Measurements from ENCODE around the gene IL10RB. TPM values are rescaled to one million over a fixed set of nuclear protein-coding genes. Genes with fewer than 3 reads are reported as not detected.

IL10RB gene
- total RNA-seq, 1 donor from 2014 or later = 35.7 TPM

DNA sequence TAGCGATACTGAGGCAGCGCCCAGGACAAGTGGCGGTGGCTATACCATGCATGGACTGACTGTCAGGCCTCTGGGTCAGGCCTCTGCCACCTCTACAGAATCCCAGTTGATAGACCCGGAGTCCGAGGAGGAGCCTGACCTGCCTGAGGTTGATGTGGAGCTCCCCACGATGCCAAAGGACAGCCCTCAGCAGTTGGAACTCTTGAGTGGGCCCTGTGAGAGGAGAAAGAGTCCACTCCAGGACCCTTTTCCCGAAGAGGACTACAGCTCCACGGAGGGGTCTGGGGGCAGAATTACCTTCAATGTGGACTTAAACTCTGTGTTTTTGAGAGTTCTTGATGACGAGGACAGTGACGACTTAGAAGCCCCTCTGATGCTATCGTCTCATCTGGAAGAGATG, 3.2 kb upstream of the IL10RB start:
- intact Hi-C loops (cut with micrococcal nuclease) = loop anchor here (10.0 kb wide), 1 partner anchor 648 kb away; the partner anchor contains the start of gene CFAP298

DNA sequence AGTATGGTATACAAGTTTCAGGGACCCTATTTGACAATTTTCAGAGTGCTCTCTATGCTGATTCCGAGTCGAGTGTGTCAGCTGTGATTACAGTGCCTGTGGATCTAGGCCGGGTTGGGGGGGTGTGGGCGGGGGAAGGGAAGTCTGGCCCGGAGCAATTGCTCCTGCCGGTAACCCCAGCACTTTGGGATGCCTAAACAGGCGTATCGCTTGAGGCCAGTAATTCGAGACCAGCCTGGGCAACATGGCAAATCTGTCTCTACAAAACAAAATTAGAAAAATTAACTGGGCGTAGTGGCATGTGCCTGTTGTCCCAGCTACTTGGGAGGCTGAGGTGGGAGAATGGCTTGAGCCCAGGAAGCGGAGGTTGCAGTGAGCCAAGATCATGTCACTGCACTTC, 1.6 kb upstream of the IL10RB start:
- intact Hi-C loops (cut with micrococcal nuclease) = loop anchor here (10.0 kb wide), 1 partner anchor 650 kb away; the partner anchor contains the start of gene CFAP298

- intact Hi-C loops (cut with micrococcal nuclease) = loop anchor here (1.0 to 10.0 kb wide), 9 partner anchors 27 to 651 kb away; partner anchors contain the start of genes CFAP298, DONSON, IFNAR1 and SYNJ1
Observed at GRCh38 chr21:33265664-33266049, 510 bp upstream of the IL10RB start.

DNA sequence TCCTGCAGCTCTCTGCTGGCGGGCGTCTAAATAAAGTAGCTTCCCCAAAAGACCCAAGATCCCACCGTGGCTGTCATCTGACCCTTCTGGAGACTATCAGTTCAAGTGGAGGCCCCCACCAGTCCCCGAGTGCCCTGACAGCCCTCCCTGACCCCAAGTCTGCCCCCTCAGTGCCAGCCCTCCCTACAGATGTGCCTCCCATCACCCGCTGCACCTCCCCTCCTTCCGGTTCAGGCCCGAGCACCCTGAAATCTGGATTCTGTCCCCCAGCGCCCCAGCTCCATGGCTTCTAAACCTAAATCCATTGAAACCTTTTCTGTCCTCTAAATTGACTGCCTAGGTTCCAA, 595 bp downstream of the IL10RB start:
- intact Hi-C loops (cut with micrococcal nuclease) = loop anchor here (1.0 to 10.0 kb wide), 9 partner anchors 28 to 652 kb away; partner anchors contain the start of genes CFAP298, DONSON, IFNAR1 and SYNJ1

DNA sequence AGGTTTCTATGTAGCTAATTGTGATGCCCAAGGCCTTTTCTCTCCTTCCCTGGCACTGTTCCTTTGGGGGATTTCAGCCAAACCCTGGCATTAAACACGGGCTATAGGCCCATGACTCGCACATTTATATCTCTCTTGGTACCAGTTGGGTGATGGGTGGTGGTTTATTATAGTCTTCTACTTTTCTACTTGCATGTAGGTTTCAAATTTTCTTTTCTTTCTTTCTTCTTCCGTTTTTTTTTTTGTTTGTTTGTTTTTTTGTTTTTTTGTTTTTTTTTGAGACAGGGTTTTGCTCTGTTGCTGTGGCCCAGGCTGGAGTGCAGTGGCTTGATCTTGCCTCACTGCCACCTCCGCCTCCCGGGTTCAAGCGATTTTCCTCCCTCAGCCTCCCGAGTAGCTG, 1.1 kb downstream of the IL10RB start:
- intact Hi-C loops (cut with micrococcal nuclease) = loop anchor here (2.0 to 10.0 kb wide), 5 partner anchors 28 to 652 kb away; partner anchors contain the start of genes CFAP298, DONSON and SYNJ1

GRCh38 chr21:33268393-33268736, 2.2 kb downstream of the IL10RB start:
- intact Hi-C loops (cut with micrococcal nuclease) = loop anchor here (5.0 to 10.0 kb wide), 3 partner anchors 179 to 654 kb away; partner anchors contain the start of genes CFAP298 and SYNJ1

DNA sequence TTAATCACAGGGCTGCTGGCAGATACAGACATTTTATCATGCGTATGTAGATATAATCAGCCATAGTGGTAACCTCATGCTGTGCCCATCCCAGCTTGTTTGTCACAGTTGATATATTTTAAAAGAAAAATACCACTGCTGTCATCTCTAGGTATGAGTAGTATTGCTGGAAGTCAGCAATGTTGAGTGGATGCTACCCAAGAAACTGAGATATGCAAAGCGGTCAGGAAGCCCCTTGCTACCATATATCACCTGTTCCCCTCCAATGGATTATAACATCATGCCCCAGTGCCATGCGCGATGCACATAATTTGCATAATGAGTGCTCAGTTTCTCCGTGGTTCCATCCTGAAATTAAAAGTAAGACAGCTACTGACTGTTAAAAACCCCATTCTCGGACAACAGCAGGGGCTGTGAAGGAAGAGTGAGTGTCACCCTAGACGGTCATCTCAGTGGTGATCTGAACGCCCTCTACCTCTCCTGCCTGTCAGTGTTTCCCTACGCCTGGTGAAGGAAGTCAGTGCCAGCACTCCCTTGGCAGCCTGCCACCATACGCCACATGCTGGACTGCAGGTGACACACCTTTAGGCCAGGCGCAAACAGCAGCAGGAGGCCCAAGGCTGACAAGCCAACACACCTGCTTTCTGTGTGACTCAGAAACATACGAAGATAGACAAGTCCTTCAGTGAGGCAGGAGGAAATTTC, 2.7 kb downstream of the IL10RB start:
- intact Hi-C loops (cut with micrococcal nuclease) = loop anchor here (5.0 to 10.0 kb wide), 3 partner anchors 178 to 654 kb away; partner anchors contain the start of genes CFAP298 and SYNJ1

GRCh38 chr21:33270986-33271385, 4.8 kb downstream of the IL10RB start:
- intact Hi-C loops (cut with micrococcal nuclease) = no loop called here

DNA sequence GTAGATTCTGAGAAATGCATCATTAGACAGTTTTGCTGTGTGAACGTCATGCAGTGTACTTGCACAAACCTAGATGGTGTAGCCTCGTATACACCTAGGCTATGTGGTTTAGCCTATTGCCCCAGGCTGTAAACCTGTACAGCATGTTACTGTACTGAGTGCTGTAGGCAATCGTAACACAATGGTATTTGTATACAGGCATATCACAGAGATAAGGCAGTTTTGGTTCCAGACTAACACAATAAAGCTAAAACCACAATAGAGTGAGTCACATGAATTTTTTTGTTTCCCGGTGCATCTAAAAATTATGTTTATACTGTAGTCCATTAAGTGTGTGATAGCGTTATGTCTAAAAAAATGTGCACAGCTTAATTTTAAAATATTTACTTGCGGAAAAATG, 6.9 kb downstream of the IL10RB start:
- intact Hi-C loops (cut with micrococcal nuclease) = no loop called here

DNA sequence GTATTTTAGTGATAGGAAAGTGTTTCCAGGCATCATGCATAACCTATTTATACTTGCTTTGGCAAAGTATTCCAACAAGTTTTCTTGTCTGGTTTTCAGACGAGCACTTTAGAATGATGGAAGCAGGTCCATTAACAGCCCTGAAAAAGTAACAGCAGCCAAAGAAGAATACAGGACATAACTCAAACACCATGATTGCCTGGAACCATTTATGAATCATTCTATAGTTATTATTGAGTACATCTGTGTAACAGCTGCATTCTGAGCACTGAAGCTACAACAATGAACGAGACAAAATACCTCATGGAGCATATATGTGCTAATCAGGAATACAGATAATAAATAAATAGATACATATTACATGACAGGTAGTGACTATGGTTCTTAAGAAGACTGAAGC, 12.6 kb downstream of the IL10RB start:
- intact Hi-C loops (cut with micrococcal nuclease) = no loop called here

DNA sequence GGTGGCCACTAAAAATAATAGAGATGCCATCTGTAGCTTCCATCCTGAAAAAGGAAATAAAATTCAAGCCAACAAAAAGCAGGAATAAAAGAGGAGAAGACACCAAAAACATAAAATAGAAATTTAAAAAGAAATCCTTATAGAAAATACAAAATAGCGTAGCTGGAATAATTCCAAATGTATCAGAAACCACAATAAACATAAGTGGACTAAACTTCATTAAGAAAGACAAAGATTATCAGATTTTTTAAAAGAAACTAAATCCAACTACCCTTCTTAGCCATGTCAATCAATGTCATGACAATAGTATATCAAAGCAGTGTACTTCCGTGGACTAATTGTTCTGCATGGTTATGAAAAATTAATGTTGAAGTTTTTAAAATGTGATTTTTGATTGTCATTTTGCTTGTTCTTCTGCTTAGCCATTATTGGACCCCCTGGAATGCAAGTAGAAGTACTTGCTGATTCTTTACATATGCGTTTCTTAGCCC, 13.2 kb downstream of the IL10RB start:
- intact Hi-C loops (cut with micrococcal nuclease) = no loop called here

GRCh38 chr21:33281096-33281652, 15.0 kb downstream of the IL10RB start:
- intact Hi-C loops (cut with micrococcal nuclease) = no loop called here

DNA sequence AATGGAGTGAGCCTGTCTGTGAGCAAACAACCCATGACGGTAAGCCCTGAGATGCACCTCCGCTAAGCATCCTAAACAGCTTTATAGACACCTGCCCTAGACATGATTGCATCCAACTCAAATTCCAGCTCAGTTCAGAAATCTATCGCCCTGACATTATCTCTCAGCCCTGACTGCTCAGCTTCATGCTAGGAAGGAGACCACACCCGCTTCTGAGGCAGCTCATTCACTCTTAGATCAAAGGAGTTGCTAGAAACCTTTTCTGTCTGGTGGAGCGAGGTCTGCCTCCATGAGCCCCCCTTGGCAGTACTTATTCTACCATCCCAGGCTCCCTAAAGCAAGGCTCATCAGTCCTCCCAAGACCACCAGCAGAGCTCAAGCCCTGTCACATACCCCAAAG, 17.0 kb downstream of the IL10RB start:
- intact Hi-C loops (cut with micrococcal nuclease) = no loop called here

- intact Hi-C loops (cut with micrococcal nuclease) = no loop called here
Observed at GRCh38 chr21:33286076-33286475, 19.9 kb downstream of the IL10RB start.

DNA sequence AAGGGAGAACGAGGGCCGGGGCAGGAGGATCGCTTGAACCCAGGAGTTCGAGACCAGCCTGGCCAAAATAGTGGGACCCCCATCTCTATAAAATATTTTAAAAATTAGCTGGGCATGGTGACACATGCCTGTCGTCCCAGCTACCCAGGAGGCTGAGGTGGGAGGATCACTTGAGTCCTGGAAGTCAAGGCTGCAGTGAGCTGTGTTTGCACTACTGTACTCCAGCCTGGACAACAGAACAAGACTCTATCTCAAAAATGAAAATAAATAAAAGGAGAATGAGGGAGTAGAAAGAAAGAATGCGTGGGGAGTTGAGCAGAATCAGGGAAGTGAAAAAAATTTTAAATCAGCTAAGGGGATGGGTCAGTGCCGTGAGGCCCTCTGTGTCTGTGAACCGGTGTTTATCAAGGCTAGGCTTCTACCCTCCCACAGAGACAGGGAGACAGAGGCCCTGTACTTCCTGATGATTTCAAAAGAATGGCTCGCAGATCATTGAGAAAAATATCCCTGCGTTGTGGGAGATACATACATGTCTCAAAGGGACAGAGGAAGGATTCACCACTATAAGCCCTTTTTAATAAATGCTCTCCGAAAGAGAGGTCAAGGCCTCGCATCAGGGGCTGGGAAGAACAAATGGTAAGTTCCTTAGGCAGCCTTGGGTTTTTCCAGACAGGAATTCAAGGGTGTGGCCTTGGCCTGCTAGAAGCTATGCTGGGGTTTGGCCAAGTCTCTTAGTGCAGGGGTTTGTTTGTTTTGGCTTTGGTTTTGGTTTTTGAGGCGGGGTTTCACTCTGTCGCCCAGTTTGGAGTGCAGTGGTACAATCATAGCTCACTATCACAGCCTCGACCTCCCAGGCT, 20.7 kb downstream of the IL10RB start:
- intact Hi-C loops (cut with micrococcal nuclease) = no loop called here

DNA sequence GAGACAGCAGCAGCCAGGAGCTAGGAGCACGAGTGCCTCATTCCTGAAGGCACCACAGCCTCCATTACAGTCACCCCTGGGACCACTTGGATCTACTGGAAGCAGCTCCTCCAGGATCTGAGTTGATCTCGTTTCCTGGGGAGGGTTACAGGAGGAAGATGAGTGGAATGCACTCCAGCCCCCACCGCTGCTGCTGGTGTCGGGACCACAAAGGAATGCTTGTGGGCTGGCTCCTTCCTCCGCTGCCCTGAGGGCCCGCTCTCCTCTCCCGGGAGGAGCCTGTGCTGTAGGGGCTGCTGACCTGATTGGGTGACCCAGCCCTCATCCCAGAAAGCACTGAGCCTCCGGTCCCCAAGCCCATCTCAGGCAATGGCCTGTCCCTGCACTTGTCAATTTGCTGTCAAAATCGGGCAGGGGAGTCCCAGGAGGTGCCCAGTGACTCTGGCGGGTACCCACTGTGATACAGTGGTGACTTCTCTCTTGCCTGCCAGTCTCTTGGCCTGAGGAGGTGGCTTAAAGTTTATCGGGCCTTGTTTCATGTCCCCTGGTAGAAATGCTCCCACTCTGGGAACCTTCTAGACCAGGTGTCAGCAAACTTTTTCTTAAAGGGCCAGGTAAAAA, 23.1 kb downstream of the IL10RB start:
- intact Hi-C loops (cut with micrococcal nuclease) = no loop called here

DNA sequence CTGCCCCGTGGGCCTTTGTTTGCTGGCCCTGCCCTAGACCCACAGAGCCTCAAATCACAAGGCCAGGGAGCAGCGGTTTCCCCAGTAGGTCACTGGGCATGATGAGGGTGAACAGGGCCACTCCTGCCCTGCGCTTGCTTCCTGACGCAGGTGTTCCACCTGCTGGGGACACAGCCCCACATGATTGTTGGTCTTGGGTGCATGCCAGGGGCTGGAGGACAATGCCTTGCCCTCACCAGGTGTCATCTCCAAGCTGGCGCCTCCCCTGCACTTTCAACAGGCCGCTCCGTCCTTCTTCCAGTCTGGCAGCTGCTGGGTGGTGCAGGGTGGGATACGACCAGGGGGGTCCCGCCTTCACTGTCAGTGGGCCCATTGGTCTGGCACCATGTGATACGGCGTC, 24.3 kb downstream of the IL10RB start:
- intact Hi-C loops (cut with micrococcal nuclease) = no loop called here

GRCh38 chr21:33291686-33292085, 25.5 kb downstream of the IL10RB start:
- intact Hi-C loops (cut with micrococcal nuclease) = no loop called here

GRCh38 chr21:33292724-33293123, 26.6 kb downstream of the IL10RB start:
- intact Hi-C loops (cut with micrococcal nuclease) = no loop called here

GRCh38 chr21:33293136-33293535, 27.0 kb downstream of the IL10RB start:
- intact Hi-C loops (cut with micrococcal nuclease) = no loop called here

DNA sequence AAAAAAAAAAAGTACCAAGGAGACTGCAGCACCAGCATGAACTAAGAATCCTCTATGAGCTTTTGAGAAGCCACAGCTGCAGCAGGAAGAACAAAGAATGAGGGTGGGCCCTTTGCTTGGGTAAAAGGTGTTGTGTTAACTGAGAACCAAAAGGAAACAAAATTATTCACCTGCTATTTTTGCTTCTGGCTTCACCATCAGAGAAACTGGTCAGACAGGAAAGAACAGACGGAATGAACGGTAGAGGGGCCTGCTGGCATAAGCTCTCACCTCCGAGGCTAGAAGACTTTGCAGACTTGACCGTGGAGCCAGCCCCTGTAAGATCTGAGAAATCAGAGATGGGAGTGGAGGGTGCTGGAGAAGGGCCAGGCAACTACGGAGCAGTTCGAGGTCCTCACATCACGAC, 27.6 kb downstream of the IL10RB start:
- intact Hi-C loops (cut with micrococcal nuclease) = no loop called here

Measured in T-helper 1 cell treated with Interleukin-12 subunit alpha and Interleukin-12 subunit beta and Interleukin-4 antibody, amounts not matched to agents 30 ng/mL and 1 ng/mL, for 36 hours (primary cell).